AG09309 (cell line): ENCODE measurements around the gene ABCB11.

Experiments used
- DNase-seq: peaks from one replicate; pipeline ENCODE4 v3.0.0-alpha.2; 2010; ENCODE audit warnings: low read depth
- H3K4me3 ChIP-seq: 2 replicates; pipeline ENCODE4 v1.5.1; 2011; ENCODE audit warnings: mild to moderate bottlenecking, low read depth, low read length, moderate library complexity; ENCODE audit not compliant: control insufficient read depth
- TF ChIP-seq, protein P1 (sequence below): IDR thresholded peaks from 2 replicates; pipeline ENCODE4 v1.5.1; 2011; ENCODE audit warnings: mild to moderate bottlenecking, low read depth, low read length, inconsistent platforms; ENCODE audit not compliant: insufficient read depth, control insufficient read depth; ENCODE audit errors: missing control alignments

Gene ABCB11

DNA sequence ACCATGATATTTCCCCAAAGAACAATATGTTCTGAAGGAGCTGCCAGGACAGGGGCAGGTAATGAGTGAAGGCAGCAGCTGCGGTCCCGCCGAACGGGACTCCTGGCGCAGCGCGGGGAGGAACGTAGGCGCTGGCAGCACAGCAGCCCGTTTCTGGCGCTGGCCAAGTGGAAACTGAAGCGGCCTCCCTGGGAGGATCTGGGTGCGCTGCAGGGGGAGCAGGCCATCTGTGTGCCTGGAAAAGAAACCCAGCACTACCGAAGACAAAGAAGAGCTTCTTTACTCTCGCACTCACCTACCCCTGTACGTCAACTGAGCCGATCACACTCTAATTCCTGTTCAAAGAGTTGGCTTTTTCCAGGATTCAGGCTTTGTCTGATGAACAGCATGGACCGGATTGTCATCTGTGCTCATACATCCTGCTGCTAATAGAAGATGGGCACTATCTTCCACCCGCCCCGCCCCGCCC lies 118.2 kb downstream of the ABCB11 start:
- H3K4me3 ChIP-seq, result peak overlapping the region; percentile 19; the same call in 1 of the 2 replicates
- no peak for DNase-seq
- TF ChIP-seq, protein P1, sequence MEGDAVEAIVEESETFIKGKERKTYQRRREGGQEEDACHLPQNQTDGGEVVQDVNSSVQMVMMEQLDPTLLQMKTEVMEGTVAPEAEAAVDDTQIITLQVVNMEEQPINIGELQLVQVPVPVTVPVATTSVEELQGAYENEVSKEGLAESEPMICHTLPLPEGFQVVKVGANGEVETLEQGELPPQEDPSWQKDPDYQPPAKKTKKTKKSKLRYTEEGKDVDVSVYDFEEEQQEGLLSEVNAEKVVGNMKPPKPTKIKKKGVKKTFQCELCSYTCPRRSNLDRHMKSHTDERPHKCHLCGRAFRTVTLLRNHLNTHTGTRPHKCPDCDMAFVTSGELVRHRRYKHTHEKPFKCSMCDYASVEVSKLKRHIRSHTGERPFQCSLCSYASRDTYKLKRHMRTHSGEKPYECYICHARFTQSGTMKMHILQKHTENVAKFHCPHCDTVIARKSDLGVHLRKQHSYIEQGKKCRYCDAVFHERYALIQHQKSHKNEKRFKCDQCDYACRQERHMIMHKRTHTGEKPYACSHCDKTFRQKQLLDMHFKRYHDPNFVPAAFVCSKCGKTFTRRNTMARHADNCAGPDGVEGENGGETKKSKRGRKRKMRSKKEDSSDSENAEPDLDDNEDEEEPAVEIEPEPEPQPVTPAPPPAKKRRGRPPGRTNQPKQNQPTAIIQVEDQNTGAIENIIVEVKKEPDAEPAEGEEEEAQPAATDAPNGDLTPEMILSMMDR, result no peak

DNA sequence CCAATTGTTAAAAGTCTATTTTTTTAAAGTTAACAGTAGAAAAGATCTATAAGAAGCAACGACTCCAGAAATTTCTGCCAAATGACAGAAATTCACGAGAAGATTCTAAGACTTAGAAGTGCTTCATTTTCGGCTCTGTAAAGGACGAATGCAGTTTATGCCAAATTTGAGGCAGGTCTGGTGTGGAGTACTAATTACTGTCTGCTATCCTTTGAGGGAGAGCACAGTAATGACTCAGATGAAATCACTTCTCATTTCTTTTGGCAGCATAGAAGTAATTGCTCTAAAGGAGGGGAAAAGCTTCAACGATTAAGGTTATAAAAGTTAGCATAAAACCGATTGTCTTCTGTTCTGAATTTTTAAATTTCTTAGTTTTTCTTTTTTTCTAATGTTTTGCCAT lies 118.7 kb downstream of the ABCB11 start:
- no peak overlapping the region for H3K4me3 ChIP-seq
- DNase-seq, result no peak
- TF ChIP-seq, protein P1, result no peak

DNA sequence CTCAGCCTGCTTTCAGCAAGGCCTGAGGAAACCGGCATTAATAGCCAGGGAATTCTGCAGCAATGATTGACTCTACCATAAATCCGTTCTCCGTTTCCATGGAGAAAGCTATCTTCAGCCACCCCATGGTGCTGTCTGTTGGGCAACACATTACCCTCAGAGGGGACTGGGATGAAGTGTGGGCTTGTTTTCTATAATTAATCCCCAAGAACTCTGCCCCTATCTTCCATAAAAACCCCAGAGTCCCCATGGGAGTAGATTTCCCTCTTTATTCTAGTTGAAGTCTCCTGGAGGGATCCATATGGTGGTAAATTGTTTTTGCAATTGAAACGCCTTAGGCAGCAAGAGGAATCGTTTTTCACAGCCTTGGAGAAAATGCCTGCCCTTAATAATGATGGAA lies 120.8 kb downstream of the ABCB11 start:
- no peak overlapping the region for H3K4me3 ChIP-seq
- TF ChIP-seq, protein P1, result no peak

DNA sequence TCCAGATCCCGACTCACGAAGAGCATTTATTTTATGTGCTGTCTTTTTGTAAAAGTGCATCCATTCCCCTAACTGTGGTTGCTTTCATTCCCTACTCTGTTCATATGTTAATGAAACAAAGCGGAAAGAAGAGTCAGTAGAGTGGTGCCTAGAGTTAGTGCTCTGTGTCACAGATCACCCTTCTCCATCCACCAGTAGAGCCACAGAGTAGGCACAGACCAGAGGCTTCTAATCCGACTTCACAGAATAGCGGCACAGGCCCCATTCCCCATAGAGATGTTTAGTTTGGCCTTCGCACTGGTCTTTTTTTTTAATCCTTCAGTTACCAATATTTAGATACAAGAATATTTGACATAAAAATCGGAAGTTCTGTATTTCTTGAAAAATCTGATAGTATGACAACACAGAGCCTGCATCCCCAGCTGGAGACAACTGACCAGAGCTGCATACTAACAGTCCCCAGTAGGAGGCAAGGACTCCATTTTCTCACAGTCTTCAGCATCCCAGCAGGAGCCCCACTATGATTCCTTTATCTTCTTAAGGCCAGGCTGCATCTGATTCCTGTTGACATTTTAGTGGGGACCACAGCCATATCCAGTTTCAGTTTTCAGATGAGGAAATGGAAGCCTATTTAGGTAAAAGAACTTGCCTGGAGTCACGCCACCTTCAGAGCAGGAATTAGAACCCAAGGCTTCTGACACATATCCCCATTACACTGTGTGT lies 123.0 kb downstream of the ABCB11 start:
- TF ChIP-seq, protein P1, result no peak
- DNase-seq, result no peak

More for the DNA sequence above, 120.8 kb downstream of the ABCB11 start:
- no peak for DNase-seq

DNA sequence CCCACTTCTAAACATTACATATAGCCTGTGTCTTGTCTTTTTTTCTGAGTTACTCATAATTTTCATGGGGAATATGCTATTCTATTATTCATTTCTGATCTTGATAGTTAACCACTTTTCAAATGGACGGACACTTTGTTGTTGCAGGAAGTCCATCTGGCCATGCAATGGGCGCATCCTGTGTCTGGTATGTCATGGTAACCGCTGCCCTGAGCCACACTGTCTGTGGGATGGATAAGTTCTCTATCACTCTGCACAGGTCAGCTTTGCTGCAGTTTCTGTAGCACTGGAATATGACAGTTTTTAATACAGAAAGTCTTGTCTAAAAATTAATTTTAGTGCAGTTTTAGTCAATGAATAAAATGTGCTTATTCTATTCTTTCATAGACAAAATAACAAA lies 126.8 kb downstream of the ABCB11 start:
- TF ChIP-seq, protein P1, result no peak

More for the DNA sequence above, 123.0 kb downstream of the ABCB11 start:
- H3K4me3 ChIP-seq, result no peak overlapping the region

DNA sequence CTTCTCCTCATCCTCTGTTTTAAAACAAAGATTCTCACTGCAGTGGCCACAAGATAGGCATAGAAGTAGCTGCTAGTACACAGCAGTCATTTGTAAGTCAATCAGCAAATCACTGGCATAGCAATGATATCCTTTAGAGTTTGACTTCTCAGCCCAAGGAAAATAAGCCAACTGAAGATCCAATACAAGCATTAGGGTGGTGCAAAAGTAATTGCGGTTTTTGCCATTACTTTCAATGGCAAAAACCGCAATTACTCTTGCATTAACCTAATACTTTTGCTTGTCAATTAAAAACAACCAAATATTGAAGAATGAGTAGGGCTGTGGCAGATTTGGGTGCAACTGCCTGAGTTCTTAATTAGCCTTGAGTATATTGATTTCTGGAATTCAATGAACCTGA lies 127.2 kb downstream of the ABCB11 start:
- TF ChIP-seq, protein P1, result no peak
- no peak for DNase-seq
- no peak overlapping the region for H3K4me3 ChIP-seq

More for the DNA sequence above, 126.8 kb downstream of the ABCB11 start:
- H3K4me3 ChIP-seq, result no peak overlapping the region
- DNase-seq, result no peak
